ENCODE measurements around the gene OR7G2.

The OR7G2 gene

DNA sequence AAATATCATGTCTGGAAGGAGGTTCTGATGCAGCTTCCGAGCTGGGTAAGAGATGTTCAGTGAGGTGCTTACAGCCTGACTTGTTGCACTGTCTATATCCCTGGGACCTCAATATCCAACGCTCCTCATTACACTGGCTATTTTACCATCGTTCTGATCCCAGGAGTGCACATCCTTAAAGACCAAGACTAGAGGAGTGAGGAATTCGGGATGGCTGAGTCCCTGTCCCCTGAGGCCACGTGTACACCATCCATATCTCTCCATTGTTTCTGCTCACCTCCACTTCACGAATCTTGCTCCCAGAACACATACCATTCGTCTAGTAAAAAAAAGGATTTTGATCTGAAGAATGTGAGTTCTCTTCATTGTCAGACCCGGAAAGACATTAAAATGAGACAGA lies at the start of gene OR7G2:
TSS of gene OR7G2 (minus strand) at position 101 of the 400 bp plus-strand sequence. CDS start 4,232 bp downstream, outside the sequence.
- no peak for DNase-seq (ENCODE audit: low read depth)

- DNase-seq (ENCODE audit: low read depth): no peak
Observed at GRCh38 chr19:9156304-9156703, 49.0 kb upstream of the OR7G2 start.

DNA sequence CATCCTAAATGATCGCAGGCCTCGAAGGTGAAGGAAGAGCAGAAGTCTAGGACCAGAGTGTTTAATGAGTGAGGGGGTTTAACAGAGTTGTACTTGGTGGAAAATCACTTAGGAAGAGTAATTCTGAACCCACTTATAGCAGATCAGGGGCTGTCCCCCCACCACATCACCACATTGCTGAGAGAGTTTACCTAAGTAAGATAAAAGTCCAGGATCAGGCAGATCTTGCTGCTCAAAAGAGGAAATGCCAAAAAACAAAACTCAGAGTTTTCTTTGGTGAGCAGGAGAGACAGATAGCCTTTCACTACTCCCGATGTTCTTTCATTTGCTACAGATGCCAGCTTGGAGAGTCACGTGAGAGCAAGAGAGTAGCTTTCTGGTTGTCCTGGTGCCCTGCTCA lies 48.3 kb upstream of the OR7G2 start:
- no peak for DNase-seq (ENCODE audit: low read depth)

- DNase-seq (ENCODE audit: low read depth): no peak
Observed at GRCh38 chr19:9151367-9151766, 44.1 kb upstream of the OR7G2 start.

DNA sequence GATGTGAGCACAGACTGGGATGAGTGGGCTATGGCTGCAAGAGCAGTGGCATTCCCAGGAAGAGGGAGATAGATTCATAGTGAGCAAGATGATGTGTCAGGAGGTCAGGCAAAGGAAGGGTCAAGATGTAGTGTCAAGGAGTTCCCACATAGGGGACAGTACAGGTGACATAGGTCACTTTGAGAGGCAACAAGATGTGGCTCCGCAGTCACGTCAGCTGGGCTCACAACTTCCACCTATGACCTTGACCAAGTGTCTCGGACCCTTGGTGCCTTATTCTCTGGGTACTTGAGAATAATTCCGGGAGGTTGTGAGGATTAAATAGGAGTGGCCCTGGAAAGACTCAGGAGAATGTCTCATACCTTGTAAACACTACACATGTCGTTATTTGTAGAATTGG lies 43.4 kb upstream of the OR7G2 start:
- no peak for DNase-seq (ENCODE audit: low read depth)

- no peak for DNase-seq (ENCODE audit: low read depth)
Observed at GRCh38 chr19:9149997-9150396, 42.7 kb upstream of the OR7G2 start.

GRCh38 chr19:9148697-9149096 lies 41.4 kb upstream of the OR7G2 start:
- no peak for DNase-seq (ENCODE audit: low read depth)

- no peak for DNase-seq (ENCODE audit: low read depth)
Observed at GRCh38 chr19:9146882-9147281, 39.6 kb upstream of the OR7G2 start.

GRCh38 chr19:9144920-9145319 lies 37.6 kb upstream of the OR7G2 start:
- no peak for DNase-seq (ENCODE audit: low read depth)

- peak; percentile 82 for DNase-seq (ENCODE audit: low read depth)
Observed at GRCh38 chr19:9140159-9140874, 33.0 kb upstream of the OR7G2 start, which contains the start of gene ZNF317. ZNF317 (plus strand) TSS chr19:9140397; CDS start chr19:9156017, 15,620 bp downstream.

GRCh38 chr19:9139609-9140158 lies 32.4 kb upstream of the OR7G2 start:
- DNase-seq (ENCODE audit: low read depth): no peak

DNA sequence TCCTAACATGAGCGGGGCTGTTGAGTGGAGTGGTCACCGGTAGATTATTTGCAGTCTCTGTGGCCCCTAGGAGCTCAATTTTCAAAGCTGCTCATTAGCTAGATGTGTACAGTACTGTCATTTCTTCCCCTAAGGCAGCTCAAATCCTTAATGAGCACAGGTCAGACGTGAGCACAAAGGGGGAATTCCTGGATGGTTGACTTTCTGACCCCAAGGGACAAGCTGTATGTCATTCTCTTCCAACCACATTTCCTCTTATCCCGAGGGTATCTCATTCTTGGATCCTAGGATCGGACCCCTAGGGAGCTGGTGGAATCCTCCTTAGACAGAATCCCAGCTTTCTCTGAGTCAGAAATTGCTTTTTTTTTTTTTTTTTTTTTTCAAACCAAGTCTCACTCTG lies 25.1 kb upstream of the OR7G2 start:
- no peak for DNase-seq (ENCODE audit: low read depth)

DNA sequence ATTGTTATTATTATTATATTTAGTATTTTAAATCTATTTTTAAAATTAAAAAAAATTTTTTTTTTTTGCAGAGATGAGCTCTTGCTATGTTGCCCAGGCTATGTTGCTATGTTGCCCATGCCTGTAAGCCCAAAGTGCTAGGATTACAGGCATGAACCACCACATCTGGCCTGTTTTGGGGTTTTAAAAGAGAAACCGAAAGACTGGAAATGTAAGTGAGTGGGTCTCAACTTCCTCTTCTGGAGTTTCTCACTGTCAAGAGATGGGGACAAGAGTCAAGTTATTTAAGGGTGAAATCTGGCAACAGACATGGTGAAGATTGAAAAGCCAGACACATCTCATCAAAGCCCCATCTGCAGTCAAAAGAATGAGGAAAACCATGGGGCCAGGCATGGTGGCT lies 23.7 kb upstream of the OR7G2 start:
- DNase-seq (ENCODE audit: low read depth): no peak

- no peak for DNase-seq (ENCODE audit: low read depth)
Observed at GRCh38 chr19:9128171-9128570, 20.9 kb upstream of the OR7G2 start.

DNA sequence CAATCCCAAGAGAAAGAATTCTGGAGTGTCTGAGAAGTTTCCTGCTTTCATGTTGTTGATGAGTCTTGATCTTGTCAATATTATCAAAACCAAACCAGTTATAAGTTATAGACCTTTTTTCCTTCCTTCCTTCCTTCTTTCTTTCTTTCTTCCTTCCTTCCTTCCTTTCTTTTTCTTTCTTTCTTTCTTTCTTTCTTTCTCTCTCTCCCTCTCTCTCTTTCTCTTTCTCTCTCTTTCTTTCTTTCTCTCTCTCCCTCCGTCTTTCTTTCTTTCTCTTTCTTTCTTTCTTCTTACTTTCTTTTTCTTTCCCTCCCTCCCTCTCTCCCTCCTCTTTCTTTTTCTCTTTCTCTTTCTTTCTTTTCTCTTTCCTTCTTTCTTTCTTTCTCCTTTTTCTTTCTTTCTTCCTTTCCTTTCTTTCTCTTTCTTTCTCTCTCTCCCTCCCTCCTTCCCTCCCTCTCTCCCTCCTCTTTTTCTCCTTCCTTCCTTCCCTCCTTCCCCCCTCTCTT lies 19.7 kb upstream of the OR7G2 start, which contains the start of gene OR7G3:
TSS of gene OR7G3 (minus strand) at position 51 of the 506 bp plus-strand sequence. CDS start at position 51, 0 bp downstream.
- no peak for DNase-seq (ENCODE audit: low read depth)

GRCh38 chr19:9116547-9116946 lies 9.3 kb upstream of the OR7G2 start:
- no peak for DNase-seq (ENCODE audit: low read depth)

GRCh38 chr19:9115307-9115813 lies 8.1 kb upstream of the OR7G2 start, which contains the start of gene OR7G1:
OR7G1 (minus strand) TSS chr19:9115763; CDS start chr19:9115763, 0 bp downstream.
- no peak for DNase-seq (ENCODE audit: low read depth)

DNA sequence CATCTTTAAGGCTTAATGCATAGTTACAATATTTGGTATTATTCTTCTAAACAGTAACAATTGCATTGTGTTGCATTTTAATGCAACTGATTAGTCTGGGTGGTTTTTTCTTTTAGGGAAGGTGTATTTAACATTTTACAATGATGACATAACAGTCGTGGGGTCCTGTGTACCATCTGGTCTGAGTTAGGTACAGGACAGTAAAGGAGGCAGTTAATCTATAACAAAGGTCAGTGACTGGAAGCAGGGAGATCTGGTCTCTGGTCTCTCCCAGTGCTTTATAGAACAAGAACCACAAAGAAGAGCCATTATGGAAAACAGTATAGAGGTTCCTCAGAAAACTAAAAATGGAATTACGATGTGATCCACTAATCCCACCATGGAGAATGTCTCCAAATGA lies 2.7 kb upstream of the OR7G2 start:
- DNase-seq (ENCODE audit: low read depth): no peak

- DNase-seq (ENCODE audit: low read depth): no peak
Observed at GRCh38 chr19:9086761-9087160, 20.5 kb downstream of the OR7G2 start, which contains the start of gene OR1M1. OR1M1 (plus strand) TSS chr19:9087061; CDS start chr19:9093245, 6,184 bp downstream.

GRCh38 chr19:9078651-9079050 lies 28.6 kb downstream of the OR7G2 start:
- no peak for DNase-seq (ENCODE audit: low read depth)

GRCh38 chr19:9076901-9077300 lies 30.4 kb downstream of the OR7G2 start:
- no peak for DNase-seq (ENCODE audit: low read depth)

DNA sequence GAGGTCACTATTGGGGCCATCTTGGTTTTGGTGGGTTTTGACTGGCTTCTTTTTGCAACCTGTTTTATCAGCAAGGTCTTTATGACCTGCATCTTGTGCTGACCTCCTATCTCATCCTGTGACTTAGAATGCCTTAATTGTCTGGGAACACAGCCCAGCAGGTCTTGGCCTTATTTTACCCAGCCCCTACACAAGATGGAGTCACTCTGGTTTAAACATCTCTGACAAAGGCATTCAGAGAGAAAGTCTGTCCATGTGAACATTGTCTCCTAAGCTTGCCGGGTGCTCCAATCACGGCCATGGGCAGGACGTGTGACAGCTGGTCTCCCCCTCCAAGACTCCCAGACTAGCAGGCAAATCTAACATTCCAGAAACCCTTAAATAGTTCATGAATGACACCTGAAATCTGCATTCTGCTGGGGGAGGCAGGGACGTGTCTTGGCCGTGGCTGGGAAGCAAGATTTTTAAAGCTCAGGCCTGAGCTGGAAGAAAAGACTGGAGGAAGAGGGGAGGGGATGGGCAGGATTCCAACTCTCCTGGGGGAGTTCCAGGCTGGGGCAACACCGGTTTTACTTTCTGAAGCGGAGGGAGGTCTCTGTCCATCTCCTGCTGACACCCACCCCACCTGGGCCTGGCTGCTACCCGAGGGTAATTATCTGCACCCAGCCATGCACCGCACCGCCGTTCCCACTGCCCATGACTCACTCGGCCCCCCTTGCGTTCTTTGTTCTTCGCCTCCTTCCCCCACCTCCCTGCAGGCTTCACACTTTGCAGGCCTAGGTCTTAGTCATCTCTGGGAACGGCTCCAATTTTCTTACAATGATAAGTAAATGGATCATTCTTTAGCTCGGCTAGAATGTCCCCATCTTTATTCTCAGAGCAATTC lies 32.0 kb downstream of the OR7G2 start:
- no peak for DNase-seq (ENCODE audit: low read depth)

All from activated T-helper 9 cell treated with anti-CD3 and anti-CD28 coated beads, Interleukin-2, amount 50 U/mL, for 16 hours (primary cell).